Measurements from ENCODE around the gene SMIM41.
A peak's percentile ranks its signal among the peaks of the same experiment; 100 is the strongest.

SMIM41 gene

GRCh38 chr12:52155048-52155868 lies 75.8 kb downstream of the SMIM41 start:
- no peak overlapping the region for H3K27ac ChIP-seq
- TF ChIP-seq ZFX (IDR thresholded peaks at IDR 0.05) (no peak), CTCF (conservative IDR thresholded peaks at IDR 0.05) (no peak)

- no peak overlapping the region for H3K27ac ChIP-seq
- TF ChIP-seq CTCF (conservative IDR thresholded peaks at IDR 0.05), result no peak
- no peak for TF ChIP-seq ZFX (IDR thresholded peaks at IDR 0.05)
Observed at GRCh38 chr12:52156311-52156710, 76.8 kb downstream of the SMIM41 start.

GRCh38 chr12:52156757-52157565 lies 77.5 kb downstream of the SMIM41 start:
- no peak overlapping the region for H3K27ac ChIP-seq
- TF ChIP-seq CTCF (conservative IDR thresholded peaks at IDR 0.05) (peak; percentile 96), ZFX (IDR thresholded peaks at IDR 0.05) (no peak)

GRCh38 chr12:52157566-52158150 lies 78.2 kb downstream of the SMIM41 start:
- no peak overlapping the region for H3K27ac ChIP-seq
- TF ChIP-seq CTCF (conservative IDR thresholded peaks at IDR 0.05) (no peak), ZFX (IDR thresholded peaks at IDR 0.05) (no peak)
